Measurements from ENCODE around the gene SYT12. TPM values are rescaled to one million over a fixed set of nuclear protein-coding genes. Genes with fewer than 3 reads are reported as not detected.

Gene SYT12
- total and polyA plus RNA-seq, 2 of the 8 experiments (the other 6 are each of a cell fraction or from before 2014, with no cell fraction given) = 1.4 to 3.3 TPM

- TF ChIP-seq CHD7 (IDR thresholded peaks at IDR 0.05; ENCODE audit: insufficient replicate concordance, low read length) = no peak
Measured at GRCh38 chr11:67043572-67044349, 20.8 kb downstream of the SYT12 start (continued).
